H9 (cell line): ENCODE results near the gene USP12. TPM values are rescaled to one million over a fixed set of nuclear protein-coding genes. Genes with fewer than 3 reads are reported as not detected.

Experiments used
- DNase-seq: peaks from one replicate; pipeline ENCODE4 v3.0.0-alpha.2; 2017
- H2AFZ ChIP-seq: one replicate; pipeline ENCODE4 v1.6.1; 2013; ENCODE audit warnings: mild to moderate bottlenecking, low read length, control low read depth, moderate library complexity
- H2AK5ac ChIP-seq: 2 replicates; pipeline ENCODE4 v1.6.1; 2013; ENCODE audit warnings: low read length, control low read depth, mixed read lengths; ENCODE audit not compliant: insufficient read length
- H2BK120ac ChIP-seq: one replicate; pipeline ENCODE4 v1.6.1; 2013; ENCODE audit warnings: low read depth, mild to moderate bottlenecking, low read length, control low read depth, inconsistent platforms; ENCODE audit not compliant: poor library complexity, severe bottlenecking
- H2BK12ac ChIP-seq: 2 replicates; pipeline ENCODE4 v1.6.1; 2013; ENCODE audit warnings: low read length, control low read depth, mixed read lengths, low read depth; ENCODE audit not compliant: insufficient read length
- H2BK15ac ChIP-seq: 2 replicates; pipeline ENCODE4 v1.6.1; 2013; ENCODE audit warnings: low read depth, low read length, control low read depth
- H2BK20ac ChIP-seq: one replicate; pipeline ENCODE4 v1.6.1; 2013; ENCODE audit warnings: low read depth, mild to moderate bottlenecking, low read length, control low read depth, inconsistent platforms; ENCODE audit not compliant: poor library complexity, severe bottlenecking
- H2BK5ac ChIP-seq: 2 replicates; pipeline ENCODE4 v1.6.1; 2013; ENCODE audit warnings: low read length, control low read depth, mixed read lengths; ENCODE audit not compliant: insufficient read length
- H3K14ac ChIP-seq: 2 replicates; pipeline ENCODE4 v1.6.1; 2013; ENCODE audit warnings: low read length, control low read depth; ENCODE audit not compliant: insufficient read depth
- H3K18ac ChIP-seq: 2 replicates; pipeline ENCODE4 v1.6.1; 2013; ENCODE audit warnings: low read depth, mild to moderate bottlenecking, mixed read lengths, low read length, control low read depth; ENCODE audit not compliant: insufficient read length
- H3K23ac ChIP-seq: 2 replicates; pipeline ENCODE4 v1.6.1; 2013; ENCODE audit warnings: low read length, control low read depth, mixed read lengths, low read depth; ENCODE audit not compliant: insufficient read length
- H3K23me2 ChIP-seq: 2 replicates; pipeline ENCODE4 v1.6.1; 2013; ENCODE audit warnings: low read depth, mild to moderate bottlenecking, mixed read lengths, low read length, control low read depth; ENCODE audit not compliant: insufficient read length, poor library complexity, severe bottlenecking
- H3K27ac ChIP-seq: 2 replicates; pipeline ENCODE4 v1.5.1; 2013; ENCODE audit warnings: low read length, control low read depth, mixed read lengths, low read depth; ENCODE audit not compliant: insufficient read length
- H3K27me3 ChIP-seq: 2 replicates; pipeline ENCODE4 v1.6.1; 2013; ENCODE audit warnings: low read length, control low read depth, inconsistent platforms; ENCODE audit not compliant: insufficient read depth
- H3K4ac ChIP-seq: 2 replicates; pipeline ENCODE4 v1.6.1; 2013; ENCODE audit warnings: low read depth, mild to moderate bottlenecking, control low read depth, inconsistent platforms, low read length, moderate library complexity
- H3K4me1 ChIP-seq: 2 replicates; pipeline ENCODE4 v1.6.1; 2013; ENCODE audit warnings: low read length, control low read depth, inconsistent platforms; ENCODE audit not compliant: insufficient read depth
- H3K4me2 ChIP-seq: 2 replicates; pipeline ENCODE4 v1.6.1; 2013; ENCODE audit warnings: low read length, control low read depth, mixed read lengths; ENCODE audit not compliant: insufficient read length, insufficient read depth
- H3K56ac ChIP-seq: 2 replicates; pipeline ENCODE4 v1.6.1; 2013; ENCODE audit warnings: low read depth, mild to moderate bottlenecking, mixed read lengths, low read length, control low read depth; ENCODE audit not compliant: insufficient read length
- H3K79me1 ChIP-seq: 2 replicates; pipeline ENCODE4 v1.6.1; 2013; ENCODE audit warnings: low read depth, mild to moderate bottlenecking, moderate library complexity, low read length, control low read depth, inconsistent platforms; ENCODE audit not compliant: insufficient read depth, poor library complexity, severe bottlenecking
- H3K79me2 ChIP-seq: 2 replicates; pipeline ENCODE4 v1.6.1; 2013; ENCODE audit warnings: low read length, control low read depth, inconsistent platforms; ENCODE audit not compliant: insufficient read depth
- H3K9ac ChIP-seq: 2 replicates; pipeline ENCODE4 v1.6.1; 2013; ENCODE audit warnings: low read length, control low read depth, mixed read lengths; ENCODE audit not compliant: insufficient read length; ENCODE audit errors: extremely low read depth
- H3K9me3 ChIP-seq: one replicate; pipeline ENCODE4 v1.6.1; 2013; ENCODE audit warnings: low read depth, low read length, inconsistent platforms; ENCODE audit not compliant: control insufficient read depth
- H3T11ph ChIP-seq: one replicate; pipeline ENCODE4 v1.6.1; 2013; ENCODE audit warnings: mild to moderate bottlenecking, low read length, control low read depth, inconsistent platforms
- H4K20me1 ChIP-seq: one replicate; pipeline ENCODE4 v1.6.1; 2013; ENCODE audit not compliant: control insufficient read depth, insufficient read length, insufficient read depth
- H4K5ac ChIP-seq: 2 replicates; pipeline ENCODE4 v1.6.1; 2013; ENCODE audit warnings: low read depth, mild to moderate bottlenecking, mixed read lengths, low read length, control low read depth; ENCODE audit not compliant: insufficient read length
- H4K8ac ChIP-seq: replicated peaks from 2 replicates; pipeline ENCODE4 v1.6.1; 2013; ENCODE audit warnings: low read length, control low read depth, mixed read lengths, low read depth; ENCODE audit not compliant: insufficient read length
- H4K91ac ChIP-seq: 2 replicates; pipeline ENCODE4 v1.6.1; 2013; ENCODE audit warnings: low read depth, mild to moderate bottlenecking, moderate library complexity, mixed read lengths, low read length, control low read depth; ENCODE audit not compliant: insufficient read length
- H3K27ac Mint-ChIP-seq, 3 experiments: 2 replicates in 2 of 3; 3 replicates in 1 of 3; pipeline ENCODE4 v1.8.0; 2020 to 2021; ENCODE audit warnings: mixed read lengths in 3 of 3, mild to moderate bottlenecking in 1 of 3, moderate library complexity in 1 of 3
- H3K27me3 Mint-ChIP-seq: 2 replicates; pipeline ENCODE4 v1.8.0; 2021; ENCODE audit warnings: low read depth, mild to moderate bottlenecking, moderate library complexity, mixed read lengths
- H3K36me3 Mint-ChIP-seq, 3 experiments: 2 replicates in 2 of 3; 3 replicates in 1 of 3; pipeline ENCODE4 v1.8.0; 2020 to 2021; ENCODE audit warnings: low read depth in 3 of 3, mixed read lengths in 3 of 3; ENCODE audit not compliant: insufficient read depth in 1 of 3
- H3K4me1 Mint-ChIP-seq, 2 experiments: 2 replicates each; pipeline ENCODE4 v1.8.0; 2020; ENCODE audit warnings: mixed read lengths in 2 of 2
- H3K4me3 Mint-ChIP-seq, 2 experiments: 2 replicates in 1 of 2; 3 replicates in 1 of 2; pipeline ENCODE4 v1.8.0; 2020 to 2021; ENCODE audit warnings: mild to moderate bottlenecking in 2 of 2, mixed read lengths in 2 of 2, moderate library complexity in 1 of 2
- H3K9me3 Mint-ChIP-seq, 2 experiments: 2 replicates in 1 of 2; 3 replicates in 1 of 2; pipeline ENCODE4 v1.8.0; 2020; ENCODE audit warnings: mild to moderate bottlenecking in 2 of 2, mixed read lengths in 2 of 2, moderate library complexity in 1 of 2
- WGBS: extraction: QIAGEN DNeasy Blood & Tissue Kit; methylation state at CpG from one replicate; pipeline ENCODE4 v1.1.7; 2013; ENCODE audit warnings: missing lambda C conversion rate, low lambda C conversion rate, mixed read lengths; ENCODE audit not compliant: insufficient read length; ENCODE audit errors: extremely low coverage; 5-methylcytosine and 5-hydroxymethylcytosine counted together
- total RNA-seq: library from RNA; stranded (reverse); gene quantifications from 2 replicates; pipeline ENCODE4 v1.2.1, GENCODE V29; 2021
- TF ChIP-seq, protein P1 (sequence below): fragments of 200-600 bp; sonication (generic); conservative IDR thresholded peaks from 3 replicates; pipeline ENCODE4 v1.8.0; 2021; ENCODE audit warnings: antibody characterized with exemption, mild to moderate bottlenecking

Gene USP12
- total RNA-seq, 1 experiment from 2014 or later, result 24.8 TPM

- no peaks in the 10 kb centered on the region for H3K27me3 ChIP-seq
- no peak overlapping the region for H3K56ac ChIP-seq
- no peak overlapping the region for H2AFZ ChIP-seq
- H3K4me2 ChIP-seq, result no peak overlapping the region
- no peak overlapping the region for H3K23ac ChIP-seq
- no peaks in the 10 kb centered on the region for H4K20me1 ChIP-seq
- no peaks in the 10 kb centered on the region for H3K9me3 ChIP-seq
- H3K27me3 Mint-ChIP-seq, result no peaks in the 10 kb centered on the region; the same call in 1 of the 2 replicates
- H2BK12ac ChIP-seq, result no peak overlapping the region
- TF ChIP-seq, protein P1, sequence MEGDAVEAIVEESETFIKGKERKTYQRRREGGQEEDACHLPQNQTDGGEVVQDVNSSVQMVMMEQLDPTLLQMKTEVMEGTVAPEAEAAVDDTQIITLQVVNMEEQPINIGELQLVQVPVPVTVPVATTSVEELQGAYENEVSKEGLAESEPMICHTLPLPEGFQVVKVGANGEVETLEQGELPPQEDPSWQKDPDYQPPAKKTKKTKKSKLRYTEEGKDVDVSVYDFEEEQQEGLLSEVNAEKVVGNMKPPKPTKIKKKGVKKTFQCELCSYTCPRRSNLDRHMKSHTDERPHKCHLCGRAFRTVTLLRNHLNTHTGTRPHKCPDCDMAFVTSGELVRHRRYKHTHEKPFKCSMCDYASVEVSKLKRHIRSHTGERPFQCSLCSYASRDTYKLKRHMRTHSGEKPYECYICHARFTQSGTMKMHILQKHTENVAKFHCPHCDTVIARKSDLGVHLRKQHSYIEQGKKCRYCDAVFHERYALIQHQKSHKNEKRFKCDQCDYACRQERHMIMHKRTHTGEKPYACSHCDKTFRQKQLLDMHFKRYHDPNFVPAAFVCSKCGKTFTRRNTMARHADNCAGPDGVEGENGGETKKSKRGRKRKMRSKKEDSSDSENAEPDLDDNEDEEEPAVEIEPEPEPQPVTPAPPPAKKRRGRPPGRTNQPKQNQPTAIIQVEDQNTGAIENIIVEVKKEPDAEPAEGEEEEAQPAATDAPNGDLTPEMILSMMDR, result no peak
- no peak for DNase-seq
- H2BK15ac ChIP-seq, result no peak overlapping the region
- H3K9me3 Mint-ChIP-seq, result no peaks in the 10 kb centered on the region
- H3K36me3 Mint-ChIP-seq, result no peaks in the 10 kb centered on the region
- H3K79me1 ChIP-seq, result no peaks in the 10 kb centered on the region
- H3K23me2 ChIP-seq, result no peaks in the 10 kb centered on the region
- no peak overlapping the region for H3K9ac ChIP-seq
- H2BK20ac ChIP-seq, result no peak overlapping the region
- H3K4me3 Mint-ChIP-seq, result no peak overlapping the region
- no peak overlapping the region for H3K4ac ChIP-seq
- WGBS, result no CpG with 5 or more reads among the region's 2 CpGs
- H3K27ac ChIP-seq, result no peak overlapping the region
- no peak overlapping the region for H2BK120ac ChIP-seq
- H3K79me2 ChIP-seq, result no peaks in the 10 kb centered on the region
- H3K4me1 ChIP-seq, result no peaks in the 10 kb centered on the region; the same call in 1 of the 2 replicates
- H2AK5ac ChIP-seq, result no peak overlapping the region
- no peak overlapping the region for H3K18ac ChIP-seq
- no peak overlapping the region for H3T11ph ChIP-seq
- H3K4me1 Mint-ChIP-seq, result peaks cover 12 to 17% of the 10 kb centered on the region in 2 experiments
- H3K27ac Mint-ChIP-seq, result no peak overlapping the region; a peak in 1 of 7 replicates
- H4K8ac ChIP-seq, result no peak overlapping the region
- H3K14ac ChIP-seq, result no peak overlapping the region
- H4K91ac ChIP-seq, result no peak overlapping the region
- no peak overlapping the region for H4K5ac ChIP-seq
- no peak overlapping the region for H2BK5ac ChIP-seq
Measured at GRCh38 chr13:27182054-27182453, 10.4 kb upstream of the USP12 start.
